ENCODE data around the gene CACNA1C.

Gene CACNA1C

DNA sequence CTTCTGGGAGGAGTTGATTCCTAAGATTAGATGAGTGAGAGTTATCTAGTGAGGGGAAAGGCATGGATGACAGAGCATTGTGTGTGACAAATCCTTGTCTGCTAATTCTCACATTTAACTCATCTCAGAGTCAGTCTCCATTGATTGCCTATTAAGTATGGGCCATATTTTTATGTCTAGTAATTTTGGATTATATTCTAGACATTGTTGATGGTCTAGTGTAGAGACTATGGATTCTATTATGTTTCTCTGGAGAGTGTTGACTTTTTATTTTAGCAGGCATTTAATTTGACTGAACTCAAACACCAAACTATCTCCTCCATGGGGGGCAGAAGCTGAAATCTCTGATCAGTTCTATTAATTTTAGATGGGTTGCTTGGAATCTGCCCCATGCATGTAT, 114.4 kb downstream of the CACNA1C start:
- in situ Hi-C loops (cut with MboI; ENCODE audit: low sequenced_read_pairs, unreplicated experiment): no loop called here
- TF ChIP-seq, protein P1, sequence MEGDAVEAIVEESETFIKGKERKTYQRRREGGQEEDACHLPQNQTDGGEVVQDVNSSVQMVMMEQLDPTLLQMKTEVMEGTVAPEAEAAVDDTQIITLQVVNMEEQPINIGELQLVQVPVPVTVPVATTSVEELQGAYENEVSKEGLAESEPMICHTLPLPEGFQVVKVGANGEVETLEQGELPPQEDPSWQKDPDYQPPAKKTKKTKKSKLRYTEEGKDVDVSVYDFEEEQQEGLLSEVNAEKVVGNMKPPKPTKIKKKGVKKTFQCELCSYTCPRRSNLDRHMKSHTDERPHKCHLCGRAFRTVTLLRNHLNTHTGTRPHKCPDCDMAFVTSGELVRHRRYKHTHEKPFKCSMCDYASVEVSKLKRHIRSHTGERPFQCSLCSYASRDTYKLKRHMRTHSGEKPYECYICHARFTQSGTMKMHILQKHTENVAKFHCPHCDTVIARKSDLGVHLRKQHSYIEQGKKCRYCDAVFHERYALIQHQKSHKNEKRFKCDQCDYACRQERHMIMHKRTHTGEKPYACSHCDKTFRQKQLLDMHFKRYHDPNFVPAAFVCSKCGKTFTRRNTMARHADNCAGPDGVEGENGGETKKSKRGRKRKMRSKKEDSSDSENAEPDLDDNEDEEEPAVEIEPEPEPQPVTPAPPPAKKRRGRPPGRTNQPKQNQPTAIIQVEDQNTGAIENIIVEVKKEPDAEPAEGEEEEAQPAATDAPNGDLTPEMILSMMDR (IDR thresholded peaks at IDR 0.05; ENCODE audit: borderline replicate concordance, control extremely low read depth, extremely low read depth, insufficient read depth, missing control alignments): no peak
- no peak for DNase-seq (ENCODE audit: low spot score)

- TF ChIP-seq, protein P1 (IDR thresholded peaks at IDR 0.05; ENCODE audit: borderline replicate concordance, control extremely low read depth, extremely low read depth, insufficient read depth, missing control alignments): no peak
- no peak for DNase-seq (ENCODE audit: low spot score)
- in situ Hi-C loops (cut with MboI; ENCODE audit: low sequenced_read_pairs, unreplicated experiment): no loop called here
These were observed 116.0 kb downstream of the CACNA1C start for GRCh38 chr12:2168808-2169207.

- TF ChIP-seq, protein P1 (IDR thresholded peaks at IDR 0.05; ENCODE audit: borderline replicate concordance, control extremely low read depth, extremely low read depth, insufficient read depth, missing control alignments): no peak
- in situ Hi-C loops (cut with MboI; ENCODE audit: low sequenced_read_pairs, unreplicated experiment): no loop called here
- DNase-seq (ENCODE audit: low spot score): no peak
These were observed 116.7 kb downstream of the CACNA1C start for GRCh38 chr12:2169489-2169888.

GRCh38 chr12:2169940-2170339, 117.2 kb downstream of the CACNA1C start:
- no peak for DNase-seq (ENCODE audit: low spot score)
- TF ChIP-seq, protein P1 (IDR thresholded peaks at IDR 0.05; ENCODE audit: borderline replicate concordance, control extremely low read depth, extremely low read depth, insufficient read depth, missing control alignments): no peak
- in situ Hi-C loops (cut with MboI; ENCODE audit: low sequenced_read_pairs, unreplicated experiment): no loop called here

DNA sequence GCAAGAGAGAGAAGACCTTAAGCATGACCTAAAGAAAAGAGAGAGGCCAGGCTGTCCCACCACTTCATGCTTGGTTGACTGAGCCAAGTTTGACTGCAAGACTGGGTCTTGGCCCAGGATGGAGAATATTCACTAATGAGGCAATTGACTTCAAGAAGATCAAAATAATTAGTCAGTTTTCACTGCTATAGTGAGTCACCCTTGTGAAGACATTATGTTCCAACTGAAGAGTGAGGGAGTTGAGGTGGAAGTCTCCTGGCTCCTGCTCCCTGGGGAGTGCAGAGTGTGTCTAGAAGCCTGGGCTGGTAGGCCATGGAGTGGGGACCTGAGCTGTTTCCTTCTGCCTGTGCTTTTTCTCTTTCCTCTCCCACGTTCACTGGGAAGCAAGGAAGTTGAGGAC, 117.6 kb downstream of the CACNA1C start:
- no peak for DNase-seq (ENCODE audit: low spot score)
- TF ChIP-seq, protein P1 (IDR thresholded peaks at IDR 0.05; ENCODE audit: borderline replicate concordance, control extremely low read depth, extremely low read depth, insufficient read depth, missing control alignments): no peak
- in situ Hi-C loops (cut with MboI; ENCODE audit: low sequenced_read_pairs, unreplicated experiment): no loop called here

GRCh38 chr12:2171672-2172426, 119.1 kb downstream of the CACNA1C start:
- no peak for DNase-seq (ENCODE audit: low spot score)
- TF ChIP-seq, protein P1 (IDR thresholded peaks at IDR 0.05; ENCODE audit: borderline replicate concordance, control extremely low read depth, extremely low read depth, insufficient read depth, missing control alignments): no peak
- in situ Hi-C loops (cut with MboI; ENCODE audit: low sequenced_read_pairs, unreplicated experiment): no loop called here
